Colonic mucosa (tissue), 4 donors: ENCODE data around the gene ANKRD13B. TPM values are rescaled to one million over a fixed set of nuclear protein-coding genes. Genes with fewer than 3 reads are reported as not detected.
"Not testable (repeated sequence)": the region's sequence is repeated elsewhere in the genome, so short reads cannot be mapped to it uniquely, and the experiment has no call there.

Experiments
- DNase-seq: peaks from one replicate; pipeline ENCODE4 v3.0.0-alpha.2; 2020
- H3K27ac ChIP-seq: fragments of 200-600 bp; one replicate; pipeline ENCODE4 v1.8.0; 2021
- H3K27me3 ChIP-seq: fragments of 200-600 bp; one replicate; pipeline ENCODE4 v1.8.0; 2021
- H3K36me3 ChIP-seq: fragments of 200-600 bp; one replicate; pipeline ENCODE4 v1.8.0; 2021
- H3K4me1 ChIP-seq: fragments of 200-600 bp; one replicate; pipeline ENCODE4 v1.8.0; 2021; ENCODE audit warnings: mild to moderate bottlenecking
- H3K4me3 ChIP-seq: fragments of 200-600 bp; one replicate; pipeline ENCODE4 v1.8.0; 2021
- H3K9ac ChIP-seq, 2 donors: one replicate each; pipeline ENCODE4 v1.7.0; 2013; ENCODE audit warnings: control low read depth in 2 of 2, low read depth in 2 of 2, low read length in 2 of 2
- H3K9me3 ChIP-seq: fragments of 200-600 bp; one replicate; pipeline ENCODE4 v1.8.0; 2021
- intact Hi-C: fragments of 100-400 bp; cut with DNase I; formaldehyde crosslinking; loops from one replicate; pipeline ENCODE4 v1.14.1; 2022
- total RNA-seq, 2 donors: library from RNA; stranded (reverse); fragmentation: NEBNext Ultra II Directional in 1 of 2; extraction: Animal tissue kit (Norgen Biotek cat#: 25700) in 1 of 2; gene quantifications; one replicate each; pipeline ENCODE4 v1.2.1, GENCODE V29; 2021
- TF ChIP-seq, protein P1 (sequence below): fragments of 200-600 bp; IDR thresholded peaks from one replicate; pipeline ENCODE4 v1.8.0; 2022; ENCODE audit warnings: antibody characterized with exemption, mild to moderate bottlenecking
- donor health status: healthy.
- donor health status: DM: no; HTN: no; CAD: no.
- donor health status: DM: no; HTN: no; CAD: no.

ANKRD13B gene
- total RNA-seq, 2 donors from 2014 or later: 3.1 to 10.2 TPM

DNA sequence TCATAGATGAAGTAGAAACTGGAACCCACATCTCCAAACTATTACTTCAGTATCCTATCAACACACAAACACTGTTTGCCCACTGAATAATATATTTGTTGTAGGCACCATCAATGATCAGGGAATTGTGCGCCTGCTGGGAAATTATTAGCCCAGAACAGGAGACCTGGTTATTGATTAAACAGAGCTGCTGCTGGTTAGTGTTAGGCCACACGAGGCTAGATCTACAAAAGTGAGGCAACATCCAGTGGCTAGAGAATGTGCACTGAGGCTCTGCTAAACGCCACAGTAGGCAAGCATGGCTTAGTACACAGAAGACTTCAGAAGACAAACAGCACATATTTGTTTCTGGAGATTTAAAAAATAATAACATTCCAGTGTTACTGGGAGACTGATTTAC is 37.1 kb upstream of the ANKRD13B start:
- no peak overlapping the region for H3K27ac ChIP-seq
- H3K4me1 ChIP-seq: no peaks in the 10 kb centered on the region
- no peaks in the 10 kb centered on the region for H3K36me3 ChIP-seq
- no peaks in the 10 kb centered on the region for H3K27me3 ChIP-seq
- no peak overlapping the region for H3K9ac ChIP-seq
- intact Hi-C loops: no loop called here
- no peak overlapping the region for H3K4me3 ChIP-seq
- DNase-seq: no peak
- TF ChIP-seq, protein P1, sequence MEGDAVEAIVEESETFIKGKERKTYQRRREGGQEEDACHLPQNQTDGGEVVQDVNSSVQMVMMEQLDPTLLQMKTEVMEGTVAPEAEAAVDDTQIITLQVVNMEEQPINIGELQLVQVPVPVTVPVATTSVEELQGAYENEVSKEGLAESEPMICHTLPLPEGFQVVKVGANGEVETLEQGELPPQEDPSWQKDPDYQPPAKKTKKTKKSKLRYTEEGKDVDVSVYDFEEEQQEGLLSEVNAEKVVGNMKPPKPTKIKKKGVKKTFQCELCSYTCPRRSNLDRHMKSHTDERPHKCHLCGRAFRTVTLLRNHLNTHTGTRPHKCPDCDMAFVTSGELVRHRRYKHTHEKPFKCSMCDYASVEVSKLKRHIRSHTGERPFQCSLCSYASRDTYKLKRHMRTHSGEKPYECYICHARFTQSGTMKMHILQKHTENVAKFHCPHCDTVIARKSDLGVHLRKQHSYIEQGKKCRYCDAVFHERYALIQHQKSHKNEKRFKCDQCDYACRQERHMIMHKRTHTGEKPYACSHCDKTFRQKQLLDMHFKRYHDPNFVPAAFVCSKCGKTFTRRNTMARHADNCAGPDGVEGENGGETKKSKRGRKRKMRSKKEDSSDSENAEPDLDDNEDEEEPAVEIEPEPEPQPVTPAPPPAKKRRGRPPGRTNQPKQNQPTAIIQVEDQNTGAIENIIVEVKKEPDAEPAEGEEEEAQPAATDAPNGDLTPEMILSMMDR: no peak
- H3K9me3 ChIP-seq: no peaks in the 10 kb centered on the region

DNA sequence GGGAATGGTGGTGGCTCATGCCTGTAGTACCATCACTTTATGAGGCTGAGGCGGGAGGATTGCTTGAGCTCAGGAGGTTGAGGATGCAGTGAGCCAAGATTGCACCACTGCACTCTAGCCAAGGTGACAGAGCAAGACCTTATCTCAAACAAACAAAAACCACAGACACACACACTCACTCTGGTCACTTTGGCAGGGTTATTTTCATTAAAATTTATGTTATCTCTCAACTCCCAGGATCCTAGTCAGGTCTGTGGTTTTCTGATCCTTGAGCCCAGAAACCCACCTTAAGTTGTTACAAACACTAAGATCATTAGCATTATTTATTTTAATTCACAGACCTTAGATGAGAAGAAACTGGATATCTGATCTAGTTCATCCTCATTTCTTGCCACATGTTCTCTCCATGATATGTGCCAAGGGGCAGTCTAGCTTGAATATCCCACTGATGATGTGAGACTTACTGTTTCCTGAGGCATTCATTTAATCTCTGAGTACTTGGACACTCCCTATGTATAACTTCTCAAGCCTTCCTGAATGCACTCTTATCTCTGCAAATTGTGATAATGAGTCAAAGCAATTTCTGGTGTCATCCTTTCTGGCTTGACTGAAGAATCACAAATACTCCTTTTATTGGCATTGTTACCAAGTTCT is 35.7 kb upstream of the ANKRD13B start:
- Histone ChIP-seq H3K4me3 (no peak overlapping the region), H3K9me3 (no peaks in the 10 kb centered on the region), H3K9ac (no peak overlapping the region), H3K27me3 (no peaks in the 10 kb centered on the region), H3K27ac (no peak overlapping the region), H3K36me3 (no peaks in the 10 kb centered on the region), H3K4me1 (no peaks in the 10 kb centered on the region)
- TF ChIP-seq, protein P1: no peak
- DNase-seq: no peak
- intact Hi-C loops: no loop called here

DNA sequence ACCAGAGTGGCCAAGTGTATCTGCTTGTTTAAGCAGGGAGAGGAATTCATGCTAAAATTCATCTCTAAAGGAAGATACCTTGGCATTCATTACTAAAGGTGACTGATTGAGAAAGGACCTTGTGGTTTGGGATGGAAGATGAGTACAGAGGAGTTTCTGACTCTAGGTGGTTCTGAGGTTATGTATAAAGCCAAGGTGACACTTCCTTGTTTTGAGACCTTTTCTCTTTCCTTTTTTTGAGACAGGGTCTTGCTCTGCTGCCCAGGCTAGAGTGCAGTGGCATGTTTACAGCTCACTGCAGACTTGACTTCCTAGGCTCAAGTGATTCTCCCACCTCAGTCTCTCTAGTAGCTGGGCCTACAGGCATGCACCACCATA is 35.2 kb upstream of the ANKRD13B start:
- Histone ChIP-seq H3K27ac (no peak overlapping the region), H3K4me3 (no peak overlapping the region)

DNA sequence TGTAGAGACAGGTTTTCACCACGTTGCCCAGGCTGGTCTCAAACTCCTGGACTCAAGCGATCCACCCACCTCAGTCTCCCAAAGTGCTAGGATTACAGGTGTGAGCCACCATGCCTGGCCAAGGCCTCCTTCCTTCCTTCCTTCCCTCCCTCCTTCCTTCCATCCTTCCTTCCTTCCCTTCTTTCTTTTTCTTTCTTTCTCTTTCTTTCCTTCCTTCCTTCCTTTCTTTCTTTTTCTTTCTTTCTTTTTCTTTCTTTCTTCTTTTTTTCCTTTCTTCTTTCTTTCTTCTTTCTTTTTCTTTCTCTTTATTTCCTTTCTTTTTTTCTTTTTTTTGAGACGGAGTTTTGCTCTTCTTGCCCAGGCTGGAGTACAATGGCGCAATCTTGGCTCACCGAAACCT is 34.8 kb upstream of the ANKRD13B start:
- DNase-seq, H3K27me3 ChIP-seq, H3K27ac ChIP-seq, H3K36me3 ChIP-seq, intact Hi-C loops, H3K4me3 ChIP-seq, H3K4me1 ChIP-seq, H3K9me3 ChIP-seq, H3K9ac ChIP-seq: not testable (repeated sequence)

More for the DNA sequence above, 35.2 kb upstream of the ANKRD13B start:
- H3K4me1 ChIP-seq: no peaks in the 10 kb centered on the region
- H3K9ac ChIP-seq: no peak overlapping the region
- TF ChIP-seq, protein P1: no peak
- intact Hi-C loops: no loop called here
- no peaks in the 10 kb centered on the region for H3K27me3 ChIP-seq
- no peaks in the 10 kb centered on the region for H3K36me3 ChIP-seq
- H3K9me3 ChIP-seq: no peaks in the 10 kb centered on the region
- DNase-seq: no peak

DNA sequence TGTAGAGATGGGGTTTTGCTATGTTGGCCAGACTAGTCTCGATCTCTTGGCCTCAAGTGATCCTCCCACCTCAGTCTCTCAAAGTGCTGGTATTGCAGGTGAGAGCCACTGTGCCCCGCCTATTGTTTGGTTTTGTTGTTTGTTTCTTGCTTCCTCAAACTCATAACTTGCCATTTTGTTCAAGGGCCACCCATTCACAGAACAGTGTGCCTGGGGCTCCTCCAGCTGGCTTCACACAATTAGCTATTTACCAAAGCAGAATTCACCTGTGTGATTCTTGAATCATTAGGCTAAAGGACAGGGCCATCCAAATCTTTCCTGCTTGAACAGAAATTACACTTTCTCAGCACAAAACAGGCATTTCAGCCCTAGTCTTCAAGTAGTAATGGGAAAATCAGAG is 33.3 kb upstream of the ANKRD13B start:
- H3K4me3 ChIP-seq: no peak overlapping the region
- H3K27me3 ChIP-seq: no peaks in the 10 kb centered on the region
- intact Hi-C loops: no loop called here
- H3K9me3 ChIP-seq: no peaks in the 10 kb centered on the region
- H3K9ac ChIP-seq: no peak overlapping the region
- TF ChIP-seq, protein P1: no peak
- no peak overlapping the region for H3K27ac ChIP-seq
- no peaks in the 10 kb centered on the region for H3K36me3 ChIP-seq
- H3K4me1 ChIP-seq: no peaks in the 10 kb centered on the region
- DNase-seq: no peak

DNA sequence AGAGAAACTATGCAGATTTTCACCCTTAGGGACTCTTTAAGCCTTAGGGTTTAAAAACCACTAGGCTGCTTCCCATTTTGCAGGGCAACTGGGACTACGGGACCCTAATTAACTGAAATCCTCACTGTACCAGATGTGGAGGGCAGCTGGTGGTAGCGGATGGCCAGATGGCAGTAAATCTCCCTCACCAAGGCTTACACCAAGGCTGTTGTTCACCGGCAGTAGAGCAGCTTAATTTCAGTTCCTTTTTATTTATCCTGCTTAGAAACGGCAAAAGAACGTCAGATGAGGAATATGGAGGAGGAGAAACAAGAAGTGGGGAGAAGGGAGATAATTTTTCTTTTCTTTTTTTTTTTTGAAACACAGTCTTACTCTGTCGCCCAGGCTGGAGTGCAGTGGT is 32.6 kb upstream of the ANKRD13B start:
- H3K4me1 ChIP-seq: peaks cover 6% of the 10 kb centered on the region
- no peak for DNase-seq
- TF ChIP-seq, protein P1: no peak
- H3K27ac ChIP-seq: no peak overlapping the region
- no peak overlapping the region for H3K4me3 ChIP-seq
- H3K9ac ChIP-seq: no peak overlapping the region
- no peaks in the 10 kb centered on the region for H3K36me3 ChIP-seq
- H3K27me3 ChIP-seq: no peaks in the 10 kb centered on the region
- no peaks in the 10 kb centered on the region for H3K9me3 ChIP-seq
- intact Hi-C loops: no loop called here
